Esophagus (tissue), 2 donors: ENCODE measurements around the gene BRD4. TPM values are rescaled to one million over a fixed set of nuclear protein-coding genes. Genes with fewer than 3 reads are reported as not detected.

Source experiments
- H3K27ac ChIP-seq, 2 donors: one replicate each; pipeline ENCODE4 v1.5.1; 2013; ENCODE audit warnings: low read depth in 2 of 2, mild to moderate bottlenecking in 2 of 2, inconsistent platforms in 1 of 2, low read length in 1 of 2, moderate library complexity in 1 of 2
- H3K27me3 ChIP-seq, 2 donors: one replicate each; pipeline ENCODE4 v1.6.1; 2013; ENCODE audit warnings: low read length in 2 of 2, control low read depth in 1 of 2, mild to moderate bottlenecking in 1 of 2; ENCODE audit not compliant: insufficient read depth in 2 of 2, control insufficient read depth in 1 of 2
- H3K36me3 ChIP-seq, 2 donors: one replicate each; pipeline ENCODE4 v1.6.1; 2013; ENCODE audit warnings: low read length in 1 of 2; ENCODE audit not compliant: control insufficient read depth in 2 of 2, insufficient read depth in 2 of 2
- H3K4me1 ChIP-seq, 2 donors: one replicate each; pipeline ENCODE4 v1.6.1; 2013; ENCODE audit warnings: low read length in 1 of 2; ENCODE audit not compliant: control insufficient read depth in 2 of 2, insufficient read depth in 2 of 2
- H3K4me3 ChIP-seq, 2 donors: one replicate each; pipeline ENCODE4 v1.5.1; 2013; ENCODE audit warnings: low read length in 2 of 2, mild to moderate bottlenecking in 2 of 2, low read depth in 1 of 2, moderate library complexity in 1 of 2
- H3K9me3 ChIP-seq, 2 donors: one replicate each; pipeline ENCODE4 v1.6.1; 2013; ENCODE audit warnings: mild to moderate bottlenecking in 2 of 2, low read depth in 1 of 2, low read length in 1 of 2, moderate library complexity in 1 of 2; ENCODE audit not compliant: control insufficient read depth in 2 of 2, insufficient read depth in 1 of 2
- WGBS, 2 donors: extraction: QIAGEN DNeasy Blood & Tissue Kit; methylation state at CpG; one replicate each; pipeline ENCODE4 v1.1.7; 2013; 5-methylcytosine and 5-hydroxymethylcytosine counted together
- polyA plus RNA-seq, 2 donors: library from polyadenylated mRNA; stranded (reverse); fragments of 200-250 nt; gene quantifications; one replicate each; pipeline ENCODE4 v1.2.3, GENCODE V29; 2013
- donor health status: healthy with polysubstance abuse.
- donor health status: Bipolar disorder and iron deficiency.

The BRD4 gene
- polyA plus RNA-seq, 2 donors, result 13.9 to 27.4 TPM

- H3K4me1 ChIP-seq, result peaks cover 0 to 22% of the 10 kb centered on the region in 2 donors
- WGBS, 2 donors, result 5 to 7% methylated on average over 75 to 91 of the region's 91 CpGs
- H3K4me3 ChIP-seq, result peak overlapping the region; percentile 44 to 45
- H3K27me3 ChIP-seq, result no peaks in the 10 kb centered on the region
- H3K9me3 ChIP-seq, result peaks cover 0 to 7% of the 10 kb centered on the region in 2 donors
- peak overlapping the region; percentile 81 to 92 for H3K27ac ChIP-seq
- peaks cover 0 to 24% of the 10 kb centered on the region in 2 donors for H3K36me3 ChIP-seq
These were observed 136.7 kb downstream of the BRD4 start for GRCh38 chr19:15195371-15196334.

- H3K27ac ChIP-seq, result peak overlapping the region; percentile 81 to 92
- no peaks in the 10 kb centered on the region for H3K27me3 ChIP-seq
- 44 to 59% methylated on average over 6 of the region's 6 CpGs for WGBS, 2 donors
- peaks cover 0 to 28% of the 10 kb centered on the region in 2 donors for H3K36me3 ChIP-seq
- H3K4me3 ChIP-seq, result peak overlapping the region in 1 of 2 donors; percentile 45
- peaks cover 0 to 7% of the 10 kb centered on the region in 2 donors for H3K9me3 ChIP-seq
- H3K4me1 ChIP-seq, result peaks cover 0 to 22% of the 10 kb centered on the region in 2 donors
These were observed 137.4 kb downstream of the BRD4 start for GRCh38 chr19:15194938-15195337.

- H3K4me1 ChIP-seq, result peaks cover 0 to 10% of the 10 kb centered on the region in 2 donors
- H3K9me3 ChIP-seq, result peaks cover 0 to 5% of the 10 kb centered on the region in 2 donors
- no peaks in the 10 kb centered on the region for H3K27me3 ChIP-seq
- peaks cover 0 to 33% of the 10 kb centered on the region in 2 donors for H3K36me3 ChIP-seq
- WGBS, 2 donors, result 93 to 94% methylated on average over 18 of the region's 18 CpGs
- no peak overlapping the region for H3K27ac ChIP-seq
- no peak overlapping the region for H3K4me3 ChIP-seq
These were observed 140.4 kb downstream of the BRD4 start for GRCh38 chr19:15191982-15192381.

GRCh38 chr19:15191514-15191913 lies 140.8 kb downstream of the BRD4 start:
- Histone ChIP-seq H3K27ac (no peak overlapping the region), H3K4me1 (peaks cover 0 to 9% of the 10 kb centered on the region in 2 donors), H3K9me3 (peaks cover 0 to 5% of the 10 kb centered on the region in 2 donors), H3K27me3 (no peaks in the 10 kb centered on the region), H3K36me3 (peaks cover 0 to 37% of the 10 kb centered on the region in 2 donors), H3K4me3 (no peak overlapping the region)
- 91 to 95% methylated on average over 18 of the region's 18 CpGs for WGBS, 2 donors

- H3K27me3 ChIP-seq, result no peaks in the 10 kb centered on the region
- H3K9me3 ChIP-seq, result peaks cover 0 to 5% of the 10 kb centered on the region in 2 donors
- 88 to 91% methylated on average over 24 of the region's 24 CpGs for WGBS, 2 donors
These were observed 143.5 kb downstream of the BRD4 start for GRCh38 chr19:15188851-15189250.

GRCh38 chr19:15187026-15188007 lies 145.0 kb downstream of the BRD4 start:
- Histone ChIP-seq H3K36me3 (peaks cover 0 to 53% of the 10 kb centered on the region in 2 donors), H3K27me3 (no peaks in the 10 kb centered on the region), H3K27ac (peak overlapping the region in 1 of 2 donors; percentile 20), H3K4me3 (no peak overlapping the region), H3K9me3 (peaks cover 0 to 5% of the 10 kb centered on the region in 2 donors), H3K4me1 (peaks cover 0 to 4% of the 10 kb centered on the region in 2 donors)
- WGBS, 2 donors, result 94 to 95% methylated on average over 37 to 38 of the region's 38 CpGs

More at GRCh38 chr19:15188851-15189250, 143.5 kb downstream of the BRD4 start:
- H3K4me3 ChIP-seq, result no peak overlapping the region
- peaks cover 0 to 53% of the 10 kb centered on the region in 2 donors for H3K36me3 ChIP-seq
- H3K27ac ChIP-seq, result no peak overlapping the region
- H3K4me1 ChIP-seq, result peaks cover 0 to 4% of the 10 kb centered on the region in 2 donors

Other genes starting within 250 kb of the BRD4 start
- 1 to 10 TPM; 2.0 to 3.9 TPM for gene SYDE1, start 225.1 kb downstream of the BRD4 start, polyA plus RNA-seq
- gene NOTCH3, start 131.5 kb downstream of the BRD4 start, polyA plus RNA-seq, result 10 to 100 TPM; 34.7 to 46.2 TPM
- gene EPHX3, start 100.1 kb downstream of the BRD4 start, polyA plus RNA-seq, result 10 to 100 TPM; 30.4 to 69.8 TPM
- gene AKAP8, start 47.2 kb upstream of the BRD4 start, polyA plus RNA-seq, result 10 to 100 TPM; 13.1 to 15.0 TPM
- gene AKAP8L, start 86.4 kb upstream of the BRD4 start, polyA plus RNA-seq, result 10 to 100 TPM; 37.9 to 75.5 TPM
- gene WIZ, start 117.4 kb upstream of the BRD4 start, polyA plus RNA-seq, result 10 to 100 TPM; 17.4 to 17.5 TPM
- gene RASAL3, start 132.0 kb upstream of the BRD4 start, polyA plus RNA-seq, result 1 to 10 TPM; 3.6 to 5.8 TPM
- under 1 TPM in 1 of 2 donors, not detected in 1; 0.02 TPM for gene PGLYRP2, start 147.0 kb upstream of the BRD4 start, polyA plus RNA-seq
- gene CYP4F22, start 176.0 kb upstream of the BRD4 start, polyA plus RNA-seq, result 10 to 100 TPM in 1 of 2 donors, 1 to 10 TPM in 1; 4.4 to 17.3 TPM